Mucosa of stomach (tissue), 1 donor: ENCODE measurements around the gene CATSPERD.
"Not testable (repeated sequence)": the region's sequence is repeated elsewhere in the genome, so short reads cannot be mapped to it uniquely, and the experiment has no call there.

ENCODE experiments used
- H3K27me3 ChIP-seq: one replicate; pipeline ENCODE4 v1.7.0; 2013; ENCODE audit warnings: mild to moderate bottlenecking, low read length; ENCODE audit not compliant: control insufficient read depth, insufficient read depth
- H3K36me3 ChIP-seq: one replicate; pipeline ENCODE4 v1.7.0; 2013; ENCODE audit warnings: low read length; ENCODE audit not compliant: control insufficient read depth, insufficient read depth
- H3K4me1 ChIP-seq: one replicate; pipeline ENCODE4 v1.7.0; 2013; ENCODE audit warnings: mild to moderate bottlenecking, low read length; ENCODE audit not compliant: control insufficient read depth, insufficient read depth
- H3K4me3 ChIP-seq: one replicate; pipeline ENCODE4 v1.7.0; 2013; ENCODE audit warnings: low read length
- H3K9ac ChIP-seq: one replicate; pipeline ENCODE4 v1.7.0; 2013; ENCODE audit warnings: mild to moderate bottlenecking, low read length, moderate library complexity
- H3K9me3 ChIP-seq: one replicate; pipeline ENCODE4 v1.7.0; 2013; ENCODE audit warnings: mild to moderate bottlenecking, low read length, moderate library complexity; ENCODE audit not compliant: control insufficient read depth
- donor health status: Pancreatic carcinoma.

Gene CATSPERD

DNA sequence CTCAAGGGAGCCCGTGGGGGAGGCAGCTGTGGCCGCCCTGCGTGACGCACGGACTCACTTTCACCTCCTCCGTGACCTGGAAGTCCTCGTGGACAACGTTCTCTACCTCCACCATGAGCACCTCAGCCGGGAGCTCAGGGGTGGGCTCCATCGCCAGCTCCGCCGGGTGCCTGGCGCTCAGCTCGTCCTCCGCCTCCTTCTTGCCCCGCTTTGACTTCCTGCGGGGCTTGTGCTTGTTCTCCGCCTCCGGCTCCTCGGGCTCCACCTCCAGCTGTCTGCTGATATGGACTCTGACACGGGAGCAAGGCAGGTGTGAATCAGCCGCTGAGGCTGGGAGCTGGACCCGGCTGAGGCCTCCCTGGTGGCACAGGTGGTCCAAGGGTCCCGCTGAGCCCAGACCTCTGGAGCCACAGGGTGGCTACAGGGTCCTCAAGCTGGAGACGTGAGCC, 8.7 kb upstream of the CATSPERD start:
- Histone ChIP-seq H3K9ac (no peak overlapping the region), H3K27me3 (no peaks in the 10 kb centered on the region), H3K4me1 (no peaks in the 10 kb centered on the region), H3K4me3 (no peak overlapping the region), H3K36me3 (peaks cover 10% of the 10 kb centered on the region), H3K9me3 (no peaks in the 10 kb centered on the region)

DNA sequence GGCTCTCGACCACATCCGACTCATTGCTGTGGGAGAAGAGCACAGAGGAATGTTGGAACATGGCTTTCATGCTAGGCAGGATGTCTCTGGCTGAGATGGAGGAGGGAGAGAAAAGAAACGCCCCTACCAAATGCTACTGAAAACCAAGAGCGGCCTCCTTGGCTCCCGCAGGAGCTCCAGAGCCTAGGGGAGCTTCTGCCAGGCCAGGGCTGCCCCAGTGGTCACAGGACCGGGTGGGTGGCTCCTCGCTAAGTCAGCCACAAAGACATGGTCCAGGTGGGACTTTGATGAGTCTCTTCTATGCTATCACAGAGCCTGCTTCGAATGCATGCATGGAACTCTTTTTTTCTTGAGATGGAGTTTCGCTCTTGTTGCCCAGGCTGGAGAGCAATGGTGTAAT, 7.2 kb upstream of the CATSPERD start:
- Histone ChIP-seq H3K9me3 (no peaks in the 10 kb centered on the region), H3K9ac (no peak overlapping the region), H3K4me1 (peaks cover 3% of the 10 kb centered on the region), H3K27me3 (no peaks in the 10 kb centered on the region), H3K4me3 (no peak overlapping the region), H3K36me3 (peaks cover 10% of the 10 kb centered on the region)

DNA sequence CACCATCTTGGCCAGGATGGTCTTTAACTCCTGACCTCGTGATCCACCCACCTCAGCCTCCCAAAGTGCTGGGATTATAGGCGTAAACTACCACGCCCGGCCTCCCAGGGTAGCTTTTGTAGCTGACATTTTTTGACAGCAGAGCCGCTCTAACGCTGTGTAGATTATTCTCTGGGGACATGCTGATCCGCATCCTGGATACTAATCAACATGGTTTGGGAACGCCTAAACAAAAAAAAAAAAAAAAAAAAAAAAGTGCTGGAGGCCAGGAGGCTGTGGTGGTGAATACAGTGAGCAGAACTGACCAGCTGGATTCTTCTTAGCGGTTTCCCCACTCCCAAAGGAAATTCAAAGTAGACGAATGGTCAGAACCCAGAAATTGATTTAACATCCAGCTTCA, 5.6 kb upstream of the CATSPERD start:
- peaks cover 10% of the 10 kb centered on the region for H3K36me3 ChIP-seq
- H3K27me3 ChIP-seq = no peaks in the 10 kb centered on the region
- H3K4me3 ChIP-seq = no peak overlapping the region
- no peak overlapping the region for H3K9ac ChIP-seq
- H3K9me3 ChIP-seq = no peaks in the 10 kb centered on the region
- peaks cover 14% of the 10 kb centered on the region for H3K4me1 ChIP-seq

DNA sequence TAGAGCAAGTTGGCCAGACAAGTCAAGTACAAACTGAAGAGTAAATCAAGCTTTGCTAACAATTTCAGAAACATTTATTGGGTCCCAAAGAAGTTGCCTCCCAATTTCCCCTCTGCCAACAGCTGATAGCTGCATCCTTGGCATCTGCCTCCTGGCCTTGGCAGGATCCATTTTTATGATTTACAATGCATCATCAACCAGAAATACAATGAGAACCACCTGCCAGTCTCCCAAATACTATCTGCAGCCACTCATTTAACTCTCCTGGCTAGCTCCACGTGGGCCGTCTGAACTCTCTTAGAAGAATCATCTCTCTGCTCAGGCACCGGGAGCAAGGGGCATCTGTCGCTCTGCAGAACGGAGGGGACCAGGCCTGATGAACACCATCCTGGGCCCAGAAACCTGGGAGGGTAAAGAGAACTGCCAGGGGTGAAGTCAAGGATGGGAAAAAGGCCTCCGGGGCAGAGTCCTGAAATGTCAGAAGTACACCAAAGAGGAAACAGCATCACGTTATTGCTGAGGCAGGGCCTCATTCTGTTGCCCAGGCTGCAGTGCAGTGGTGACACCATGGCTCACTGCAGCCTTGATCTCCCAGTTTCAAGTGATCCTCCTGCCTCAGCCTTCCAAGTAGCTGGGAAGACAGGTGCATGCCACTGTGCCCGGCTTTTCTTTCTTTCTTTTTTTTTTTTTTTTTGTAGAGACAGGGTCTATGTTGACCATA, 3.1 kb upstream of the CATSPERD start:
- no peaks in the 10 kb centered on the region for H3K9me3 ChIP-seq
- H3K4me1 ChIP-seq = peaks cover 14% of the 10 kb centered on the region
- no peaks in the 10 kb centered on the region for H3K27me3 ChIP-seq
- H3K36me3 ChIP-seq = no peaks in the 10 kb centered on the region
- H3K9ac ChIP-seq = no peak overlapping the region
- no peak overlapping the region for H3K4me3 ChIP-seq

DNA sequence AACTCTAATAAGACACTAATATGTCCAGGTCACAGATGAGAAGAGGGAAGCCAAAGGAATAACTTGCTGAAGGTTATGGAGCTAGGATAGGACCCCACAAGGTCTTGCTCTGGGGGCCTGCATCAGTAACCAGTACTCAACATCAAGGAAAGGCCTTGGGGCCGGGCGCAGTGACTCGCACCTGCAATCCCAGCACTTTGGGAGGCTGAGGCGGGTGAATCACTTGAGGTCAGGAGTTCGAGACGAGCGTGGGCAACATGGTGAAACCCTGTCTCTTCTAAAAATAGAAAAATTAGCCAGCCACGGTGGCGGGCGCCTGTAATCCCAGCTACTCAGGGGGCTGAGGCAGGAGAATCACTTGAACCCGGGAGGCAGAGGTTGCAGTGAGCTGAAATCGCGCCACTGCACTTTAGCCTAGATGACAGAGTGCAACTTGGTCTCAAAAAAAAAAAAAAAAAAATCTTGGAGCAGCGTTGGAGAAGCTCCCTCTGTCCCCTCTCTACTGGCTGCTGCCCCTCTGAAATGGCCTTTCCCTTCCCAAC, 2.3 kb upstream of the CATSPERD start:
- H3K9ac ChIP-seq = peak overlapping the region; percentile 79
- peaks cover 14% of the 10 kb centered on the region for H3K4me1 ChIP-seq
- H3K27me3 ChIP-seq = no peaks in the 10 kb centered on the region
- no peak overlapping the region for H3K4me3 ChIP-seq
- no peaks in the 10 kb centered on the region for H3K9me3 ChIP-seq
- no peaks in the 10 kb centered on the region for H3K36me3 ChIP-seq

DNA sequence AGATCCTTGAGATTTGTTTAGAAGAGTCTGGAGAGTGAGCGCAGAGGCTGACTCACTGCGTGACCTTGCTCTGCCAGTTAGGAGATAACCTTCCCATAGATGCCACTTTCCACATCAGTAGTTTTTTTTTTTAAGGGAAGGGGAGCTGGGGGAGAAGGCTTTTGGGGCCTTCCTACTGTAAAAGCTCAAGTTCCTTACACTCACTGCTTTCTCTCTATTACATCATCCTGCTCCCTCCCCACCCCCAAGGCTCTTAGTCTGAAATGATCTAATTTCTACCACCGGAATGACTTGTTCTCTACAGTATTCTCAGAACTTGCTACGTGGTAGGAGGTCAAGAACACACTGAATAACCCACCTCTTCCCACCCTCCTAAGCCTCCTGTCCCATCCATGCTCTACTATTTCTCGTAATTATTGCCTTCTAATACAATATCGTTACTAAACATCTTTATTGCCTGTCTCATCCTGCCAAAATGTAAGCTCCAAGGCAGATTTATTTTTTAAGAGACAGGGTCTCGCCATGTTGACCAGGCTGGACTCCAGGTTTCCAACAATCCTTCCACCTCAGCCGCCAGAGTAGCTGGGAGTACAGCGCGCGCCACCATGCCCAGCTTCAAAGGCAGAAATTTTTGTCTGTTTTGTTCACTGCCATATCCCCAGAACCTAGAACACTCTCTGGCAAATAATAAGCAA, 1.7 kb upstream of the CATSPERD start:
- Histone ChIP-seq H3K4me1 (peaks cover 14% of the 10 kb centered on the region), H3K4me3 (peak overlapping the region; percentile 89), H3K27me3 (no peaks in the 10 kb centered on the region), H3K9ac (peak overlapping the region; percentile 79), H3K36me3 (no peaks in the 10 kb centered on the region), H3K9me3 (no peaks in the 10 kb centered on the region)

DNA sequence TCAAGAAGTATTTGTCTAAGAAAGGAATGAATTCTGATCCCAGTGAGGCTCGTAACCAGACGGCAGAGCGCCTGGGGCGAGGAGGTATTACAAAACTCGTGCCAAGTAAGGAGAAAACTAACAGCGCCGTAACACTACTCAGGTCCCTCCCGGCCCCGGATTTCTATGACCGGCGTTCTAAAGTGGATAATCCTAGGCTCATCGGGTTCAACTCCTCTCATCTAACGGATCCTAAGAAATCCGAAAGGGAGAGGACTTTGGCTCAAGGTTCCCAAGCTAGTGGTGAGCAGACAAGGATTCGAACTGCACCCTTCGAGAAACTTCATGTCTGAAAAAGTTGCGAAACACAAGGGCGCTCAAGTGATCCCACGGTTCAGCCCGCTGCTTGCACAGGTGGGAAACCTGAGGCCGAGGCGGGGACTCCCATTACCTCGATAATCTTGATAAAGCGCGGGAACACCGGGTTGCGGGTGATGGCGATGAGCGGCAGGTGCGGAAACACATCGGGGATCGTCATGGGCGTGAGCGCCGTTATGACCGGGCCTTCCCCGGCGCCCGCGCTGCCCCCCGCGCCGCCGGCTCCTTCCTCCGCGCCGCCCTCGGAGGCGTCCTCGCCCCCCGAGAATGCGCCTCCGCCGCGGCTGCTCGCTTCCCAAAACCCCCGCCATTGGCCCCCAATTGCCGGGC, 1.0 kb upstream of the CATSPERD start:
- Histone ChIP-seq H3K36me3 (no peaks in the 10 kb centered on the region), H3K27me3 (no peaks in the 10 kb centered on the region), H3K9me3 (no peaks in the 10 kb centered on the region), H3K4me3 (peak overlapping the region; percentile 89), H3K9ac (peak overlapping the region; percentile 79), H3K4me1 (peaks cover 14% of the 10 kb centered on the region)

DNA sequence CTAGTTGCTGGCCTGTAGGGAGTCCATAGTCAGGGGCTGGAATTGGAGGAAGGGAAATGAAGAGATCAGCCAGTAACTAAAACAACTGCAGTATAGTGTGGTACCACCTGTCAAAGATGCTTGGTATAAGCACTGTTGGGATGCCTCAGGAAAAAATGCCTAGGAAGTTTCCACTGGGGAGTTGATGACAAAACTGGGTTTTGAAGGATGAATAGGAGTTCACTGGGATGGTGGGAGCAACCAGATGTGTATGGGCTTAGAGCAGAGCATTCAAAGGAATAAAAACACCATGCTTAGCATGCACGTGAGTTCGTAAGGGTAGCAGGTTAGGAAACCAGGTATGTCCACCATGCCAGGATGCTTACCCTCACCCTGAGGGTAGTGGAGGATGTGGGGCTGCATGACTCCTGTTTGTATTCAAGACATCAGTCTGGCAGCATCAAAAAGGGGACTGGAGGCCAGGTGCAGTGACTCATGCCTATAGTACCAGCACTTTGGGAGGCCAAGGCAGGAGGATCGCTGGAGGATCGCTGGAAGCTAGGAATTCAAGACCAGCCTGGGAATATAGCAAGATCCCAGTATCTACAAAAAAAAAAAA, 7.1 kb downstream of the CATSPERD start:
- Histone ChIP-seq H3K27me3 (no peaks in the 10 kb centered on the region), H3K36me3 (no peaks in the 10 kb centered on the region), H3K4me3 (no peak overlapping the region), H3K9me3 (no peaks in the 10 kb centered on the region), H3K4me1 (no peaks in the 10 kb centered on the region), H3K9ac (no peak overlapping the region)

DNA sequence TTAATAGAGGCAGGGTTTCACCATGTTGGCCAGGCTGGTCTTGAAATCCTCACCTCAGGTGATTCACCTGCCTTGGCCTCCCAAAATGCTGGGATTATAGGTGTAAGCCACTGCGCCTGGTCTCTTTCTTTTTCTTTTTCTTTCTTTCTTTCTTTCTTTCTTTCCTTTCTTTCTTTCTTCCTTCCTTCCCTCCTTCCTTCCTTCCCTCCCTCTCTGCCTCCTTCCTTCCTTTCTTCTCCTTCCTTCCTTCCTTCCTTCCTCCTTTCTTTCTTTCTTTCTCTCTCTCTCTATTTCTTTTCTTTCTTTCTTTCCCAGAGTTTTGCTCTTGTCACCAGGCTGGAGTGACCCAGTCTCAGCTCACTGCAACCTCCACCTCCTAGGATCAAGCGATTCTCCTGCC, 12.7 kb downstream of the CATSPERD start:
- H3K9ac ChIP-seq, H3K4me3 ChIP-seq, H3K4me1 ChIP-seq, H3K27me3 ChIP-seq, H3K36me3 ChIP-seq, H3K9me3 ChIP-seq: not testable (repeated sequence)

DNA sequence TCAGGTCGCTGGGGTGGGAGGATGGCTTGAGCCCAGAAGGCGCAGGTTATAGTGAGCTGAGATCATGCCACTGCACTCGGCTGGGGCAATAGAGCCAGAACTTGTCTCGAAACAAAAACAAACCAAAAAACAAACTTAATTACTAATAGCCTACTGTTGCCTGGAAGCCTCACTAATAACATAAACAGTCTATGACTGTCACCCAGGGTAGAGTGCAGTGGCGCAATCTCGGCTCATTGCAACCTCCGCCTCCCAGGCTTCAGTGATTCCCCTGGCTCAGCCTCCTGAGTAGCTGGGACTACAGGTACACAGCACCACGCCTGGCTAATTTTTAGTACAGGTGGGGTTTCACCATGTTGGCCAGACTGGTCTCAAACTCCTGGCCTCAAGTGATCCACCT, 18.0 kb downstream of the CATSPERD start:
- Histone ChIP-seq H3K9ac (no peak overlapping the region), H3K4me1 (no peaks in the 10 kb centered on the region), H3K9me3 (no peaks in the 10 kb centered on the region), H3K4me3 (no peak overlapping the region), H3K36me3 (no peaks in the 10 kb centered on the region), H3K27me3 (no peaks in the 10 kb centered on the region)

DNA sequence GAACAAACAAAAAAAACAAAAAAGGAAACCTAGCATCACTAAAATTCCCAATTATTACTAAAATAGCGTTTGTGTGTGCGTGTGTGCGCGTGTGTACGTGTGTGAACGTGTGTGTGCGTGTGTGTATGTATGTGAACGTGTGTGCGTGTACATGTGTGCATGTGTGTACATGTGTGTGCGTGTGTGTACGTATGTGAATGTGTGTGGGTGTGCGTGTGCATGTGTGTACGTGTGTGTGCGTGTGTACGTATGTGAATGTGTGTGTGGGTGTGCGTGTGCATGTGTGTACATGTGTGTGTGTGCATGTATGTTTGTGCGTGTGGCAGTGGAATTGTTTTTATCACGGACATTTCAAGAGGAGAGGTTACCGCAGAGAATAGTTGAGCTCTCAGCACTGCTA, 21.6 kb downstream of the CATSPERD start:
- H3K9me3 ChIP-seq = no peaks in the 10 kb centered on the region
- H3K4me1 ChIP-seq = no peaks in the 10 kb centered on the region
- no peak overlapping the region for H3K9ac ChIP-seq
- H3K36me3 ChIP-seq = no peaks in the 10 kb centered on the region
- no peaks in the 10 kb centered on the region for H3K27me3 ChIP-seq
- H3K4me3 ChIP-seq = no peak overlapping the region

DNA sequence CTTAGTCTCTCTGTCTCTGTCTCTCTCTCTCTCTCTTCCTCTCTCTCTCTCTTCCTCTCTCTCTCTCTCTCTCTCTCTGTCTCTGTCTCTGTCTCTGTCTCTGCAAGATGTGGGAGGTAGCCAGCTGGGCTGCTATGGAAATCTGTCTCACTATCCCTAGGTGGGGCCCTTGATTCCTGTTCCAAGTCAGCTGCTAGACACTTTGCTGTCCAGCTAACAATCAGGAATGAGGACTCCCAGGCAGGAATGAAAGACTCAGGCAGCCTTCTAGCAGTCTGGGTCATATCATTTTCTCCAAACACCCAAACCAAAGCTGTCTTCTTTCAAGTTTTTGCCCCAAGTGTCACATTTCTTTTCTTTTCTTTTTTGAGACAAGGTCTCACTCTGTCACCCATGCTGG, 23.2 kb downstream of the CATSPERD start:
- H3K4me3 ChIP-seq = no peak overlapping the region
- H3K27me3 ChIP-seq = no peaks in the 10 kb centered on the region
- H3K9ac ChIP-seq = no peak overlapping the region
- no peaks in the 10 kb centered on the region for H3K36me3 ChIP-seq
- no peaks in the 10 kb centered on the region for H3K4me1 ChIP-seq
- H3K9me3 ChIP-seq = no peaks in the 10 kb centered on the region
